CD4-positive, alpha-beta T cell treated with Interleukin-15 for 1 hour (primary cell): ENCODE measurements around the gene CHRNA7.

Experiments used
- DNase-seq: peaks from one replicate; pipeline ENCODE4 v3.0.0-alpha.2; 2020

Gene CHRNA7

DNA sequence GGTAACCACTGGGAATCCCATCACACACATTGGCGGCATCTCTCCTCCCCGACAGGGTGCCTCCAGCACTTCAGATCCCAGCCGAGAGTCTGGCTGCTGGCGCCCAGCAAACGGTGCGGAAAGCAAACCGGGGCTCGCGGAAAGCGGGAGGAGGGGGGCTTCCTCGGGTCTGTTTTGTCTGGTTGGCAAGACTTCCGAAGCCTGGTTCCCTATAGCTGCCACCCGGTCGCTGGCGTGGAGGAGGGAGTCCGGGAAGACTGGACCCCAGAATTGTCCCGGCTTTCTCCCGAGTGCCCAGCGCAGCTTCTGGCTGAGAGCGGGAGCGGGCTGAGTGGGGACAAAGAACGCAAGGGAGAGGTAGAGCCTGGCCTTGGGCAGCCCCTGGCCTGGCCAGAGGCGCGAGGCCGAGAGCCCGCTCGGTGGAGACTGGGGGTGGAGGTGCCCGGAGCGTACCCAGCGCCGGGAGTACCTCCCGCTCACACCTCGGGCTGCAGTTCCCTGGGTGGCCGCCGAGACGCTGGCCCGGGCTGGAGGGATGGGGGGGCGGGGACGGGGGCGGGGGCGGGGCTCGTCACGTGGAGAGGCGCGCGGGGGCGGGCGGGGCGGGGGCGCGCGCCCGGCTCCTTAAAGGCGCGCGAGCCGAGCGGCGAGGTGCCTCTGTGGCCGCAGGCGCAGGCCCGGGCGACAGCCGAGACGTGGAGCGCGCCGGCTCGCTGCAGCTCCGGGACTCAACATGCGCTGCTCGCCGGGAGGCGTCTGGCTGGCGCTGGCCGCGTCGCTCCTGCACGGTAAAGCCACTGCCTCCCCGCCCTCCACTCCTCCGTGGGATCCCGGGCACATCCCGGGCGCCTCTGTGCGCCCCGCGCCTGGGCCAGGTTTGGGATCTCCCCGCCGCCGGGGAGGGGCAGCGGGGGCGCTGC is at the start of gene CHRNA7:
CHRNA7 (plus strand) TSS at position 654 of the 920 bp plus-strand sequence; CDS start at position 734, 80 bp downstream.
- DNase-seq: no peak

DNA sequence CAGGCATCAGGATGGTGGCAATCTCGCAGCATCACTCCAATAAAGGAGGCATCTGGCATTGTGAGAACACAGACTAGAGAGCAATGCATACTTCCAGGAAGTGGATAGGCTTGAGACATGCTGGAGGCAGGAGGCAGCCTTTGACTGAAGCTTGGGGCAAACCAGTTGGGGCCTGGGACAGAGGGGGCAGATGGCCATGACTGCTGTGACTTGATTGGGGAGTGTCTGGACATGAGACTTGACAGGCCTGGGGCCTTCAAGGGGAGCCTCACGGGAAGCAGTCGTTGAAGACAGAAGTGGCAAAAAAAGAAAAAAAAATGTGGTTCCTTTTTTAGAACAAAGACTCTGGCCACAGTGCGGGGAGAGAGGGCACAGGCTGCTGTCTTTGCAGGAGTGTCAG is 44.7 kb upstream of the CHRNA7 start:
- DNase-seq: no peak

DNA sequence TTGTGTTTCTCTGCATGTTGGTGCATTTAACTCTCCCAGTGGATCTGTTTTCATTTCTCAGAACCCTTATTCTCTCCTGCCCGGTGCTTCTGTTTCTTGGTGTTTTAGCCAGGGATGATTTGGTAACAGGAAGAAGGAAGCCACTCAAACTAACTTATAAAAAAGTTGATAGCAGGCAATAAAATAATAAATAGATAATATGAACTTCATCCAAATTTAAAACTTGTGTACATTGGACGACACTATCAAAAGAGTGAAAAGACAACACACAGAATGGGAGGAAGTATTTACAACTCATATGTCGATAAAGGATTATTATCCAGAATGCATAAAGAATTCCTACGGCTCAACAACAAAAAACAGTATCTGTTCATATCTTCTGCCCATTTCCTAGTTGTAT is 37.3 kb upstream of the CHRNA7 start:
- no peak for DNase-seq

DNA sequence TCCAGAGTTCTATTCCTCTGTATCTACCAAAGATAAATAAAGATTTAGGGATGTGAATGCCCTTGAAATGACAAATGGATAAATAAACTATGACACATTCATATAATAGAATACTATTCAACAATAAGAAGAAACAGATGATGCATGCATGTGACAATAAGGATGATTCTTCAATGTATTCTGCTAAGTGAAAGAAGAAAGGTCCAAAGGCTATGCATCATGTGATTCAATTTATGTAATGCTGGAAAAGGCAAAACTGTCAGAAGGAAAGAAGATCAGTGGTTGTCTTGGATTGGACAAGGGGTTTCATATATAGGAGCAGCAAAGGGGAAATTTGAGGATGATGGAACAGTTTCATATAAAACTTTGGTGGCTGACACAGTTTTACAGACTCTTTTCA is 32.6 kb upstream of the CHRNA7 start:
- DNase-seq: no peak

DNA sequence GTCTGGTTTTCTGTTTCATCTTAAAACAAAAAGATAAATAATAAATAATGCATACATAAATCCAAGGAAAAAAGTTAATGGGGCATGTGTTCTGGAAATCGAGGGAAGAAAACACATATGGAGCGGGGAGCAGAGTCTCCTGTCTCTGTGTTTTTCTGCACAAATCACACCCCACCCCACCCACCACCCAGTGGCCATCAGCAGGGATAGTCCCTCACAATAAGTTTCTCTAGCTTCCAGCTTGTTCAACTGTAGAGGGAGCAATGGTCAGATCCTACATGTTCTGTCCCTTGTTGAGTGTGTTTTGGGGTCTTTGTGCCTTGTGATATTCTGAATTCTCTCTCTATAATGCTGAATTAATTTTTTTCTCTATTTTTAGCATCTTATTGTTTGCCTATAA is 26.8 kb upstream of the CHRNA7 start:
- no peak for DNase-seq

DNA sequence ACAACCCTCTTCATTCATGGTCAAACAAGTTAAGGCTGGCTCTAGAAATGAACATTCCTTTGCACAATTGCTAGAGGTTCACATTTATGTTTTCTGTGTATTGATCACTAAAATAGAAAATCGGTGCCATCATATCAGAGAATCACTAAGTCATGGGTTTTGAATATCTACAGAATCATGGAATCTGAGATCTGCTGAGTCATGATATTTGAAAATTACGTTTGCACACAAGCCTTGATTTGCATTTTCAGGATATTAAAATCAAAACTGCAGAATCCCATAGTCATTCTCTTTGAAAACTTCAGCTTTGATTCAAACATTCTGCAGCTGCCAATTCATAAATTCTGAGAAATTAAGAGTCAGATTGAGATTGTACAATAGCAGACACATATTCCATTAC is 26.1 kb upstream of the CHRNA7 start:
- no peak for DNase-seq

DNA sequence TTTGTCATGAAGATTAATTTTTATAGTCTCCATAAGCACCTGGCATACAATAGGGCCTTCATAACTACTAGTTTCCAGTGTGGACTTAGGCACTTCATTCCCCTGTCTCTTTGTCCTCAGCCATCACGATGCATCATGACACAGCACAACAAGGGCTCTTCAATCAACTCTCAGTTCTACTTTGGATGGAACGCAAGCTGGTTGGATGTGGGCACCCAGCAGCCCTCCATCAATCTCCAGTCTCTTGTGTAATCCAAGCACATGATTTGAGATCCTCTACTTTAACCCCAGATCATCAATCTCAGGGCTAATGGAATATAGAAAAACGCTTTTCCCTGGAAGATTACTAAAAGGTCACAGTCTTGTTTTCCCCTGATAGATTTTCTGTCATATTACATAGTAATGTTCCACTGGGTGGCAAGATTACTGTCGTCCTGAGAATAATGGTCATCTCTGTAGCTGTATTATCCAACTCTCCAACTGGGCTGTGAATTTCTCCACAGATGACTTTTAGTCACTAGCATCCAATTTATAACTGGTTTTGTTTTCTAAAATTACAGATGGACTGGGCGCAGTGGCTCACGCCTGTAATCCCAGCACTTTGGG is 22.9 kb upstream of the CHRNA7 start:
- DNase-seq: no peak

DNA sequence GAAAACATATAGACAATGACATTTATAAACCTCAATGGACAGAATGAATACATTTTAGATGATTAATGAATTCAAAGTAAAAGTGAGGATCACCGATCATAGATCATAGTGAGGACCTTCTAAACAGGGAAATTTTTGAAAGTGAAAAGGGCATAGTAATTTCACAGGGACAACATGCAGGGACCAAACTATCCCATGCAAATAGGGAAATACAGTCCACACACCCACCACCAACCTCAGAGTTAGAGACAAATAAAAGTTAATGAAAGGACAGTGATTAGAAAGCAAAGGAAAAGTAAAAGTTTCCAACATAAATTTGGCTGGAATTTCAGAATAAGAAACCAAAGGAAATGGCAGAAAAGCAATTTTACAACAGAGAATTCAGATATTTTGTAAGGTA is 15.4 kb upstream of the CHRNA7 start:
- DNase-seq: no peak

DNA sequence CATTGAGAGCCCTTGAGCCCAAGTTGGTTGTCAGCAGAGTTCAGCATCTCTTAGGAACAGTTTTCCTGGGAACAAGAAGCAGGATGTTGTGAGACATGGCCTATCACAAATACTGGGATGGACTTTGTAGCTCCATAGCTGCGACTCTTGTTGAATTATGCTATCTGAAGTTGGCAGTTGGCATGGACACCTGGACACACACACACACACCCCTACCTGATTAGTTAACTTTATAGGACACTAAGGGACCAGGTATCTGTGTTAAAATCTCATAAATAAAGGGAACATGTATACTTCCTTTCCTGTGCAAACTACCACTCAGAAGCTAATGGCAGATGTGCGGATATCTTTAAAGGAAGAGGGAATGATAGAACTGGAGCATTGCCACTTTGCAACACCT is 10.2 kb upstream of the CHRNA7 start:
- no peak for DNase-seq

DNA sequence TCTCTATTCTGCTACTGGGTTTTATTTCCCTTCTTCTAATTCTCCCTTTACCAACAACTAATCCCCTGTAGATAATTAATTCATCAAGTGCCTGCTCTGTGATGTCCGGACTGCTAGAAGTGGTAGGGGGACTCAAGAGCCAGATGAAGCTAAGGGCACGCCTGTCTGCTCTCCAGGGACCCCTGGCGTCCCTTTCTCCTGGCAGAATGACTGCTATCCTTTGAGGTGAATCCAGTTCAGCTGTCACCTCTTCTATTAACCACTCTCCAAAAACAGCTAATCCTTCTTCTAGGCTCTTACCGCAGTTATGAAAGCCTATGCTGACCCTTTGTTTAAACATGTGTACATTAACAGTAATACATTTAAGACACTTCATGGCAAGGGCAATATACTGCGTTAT is 1.4 kb upstream of the CHRNA7 start:
- DNase-seq: no peak

DNA sequence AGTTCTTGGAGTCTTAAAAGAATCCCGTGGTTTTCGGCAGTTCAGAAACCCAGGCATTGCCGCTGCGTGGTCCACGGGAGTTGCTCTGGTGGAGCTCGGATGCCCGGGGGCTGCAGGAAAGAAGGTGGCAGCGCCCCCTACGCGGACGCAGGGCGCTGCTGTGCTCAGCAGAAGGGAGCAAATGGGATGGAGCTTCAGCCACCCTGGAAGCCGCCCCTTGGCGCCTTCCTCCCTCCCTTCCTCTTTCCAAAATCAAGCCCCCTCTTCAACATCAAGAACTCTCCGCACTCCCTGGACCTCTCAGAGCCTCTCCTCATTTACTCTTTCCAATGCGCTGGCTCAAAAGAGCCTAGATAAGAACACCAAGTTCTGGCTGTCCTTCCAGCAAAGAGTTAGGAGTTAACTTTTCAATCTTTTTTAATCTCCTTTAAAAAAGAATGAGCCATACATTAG is 880 bp upstream of the CHRNA7 start:
- no peak for DNase-seq

DNA sequence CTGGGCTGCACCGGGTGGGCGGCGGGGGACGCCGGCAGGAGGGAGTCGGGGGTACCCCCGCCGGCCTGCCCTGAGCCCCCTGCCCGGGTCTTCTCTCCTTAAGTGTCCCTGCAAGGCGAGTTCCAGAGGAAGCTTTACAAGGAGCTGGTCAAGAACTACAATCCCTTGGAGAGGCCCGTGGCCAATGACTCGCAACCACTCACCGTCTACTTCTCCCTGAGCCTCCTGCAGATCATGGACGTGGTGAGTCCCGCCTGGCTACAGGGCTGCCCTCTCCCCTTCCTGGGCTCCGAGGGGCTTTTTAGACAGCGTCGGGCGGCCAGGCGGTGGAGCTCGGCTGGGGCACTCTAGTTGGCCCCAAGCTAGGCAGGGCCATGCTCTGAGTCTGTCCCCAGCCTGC is 480 bp downstream of the CHRNA7 start:
- DNase-seq: no peak

DNA sequence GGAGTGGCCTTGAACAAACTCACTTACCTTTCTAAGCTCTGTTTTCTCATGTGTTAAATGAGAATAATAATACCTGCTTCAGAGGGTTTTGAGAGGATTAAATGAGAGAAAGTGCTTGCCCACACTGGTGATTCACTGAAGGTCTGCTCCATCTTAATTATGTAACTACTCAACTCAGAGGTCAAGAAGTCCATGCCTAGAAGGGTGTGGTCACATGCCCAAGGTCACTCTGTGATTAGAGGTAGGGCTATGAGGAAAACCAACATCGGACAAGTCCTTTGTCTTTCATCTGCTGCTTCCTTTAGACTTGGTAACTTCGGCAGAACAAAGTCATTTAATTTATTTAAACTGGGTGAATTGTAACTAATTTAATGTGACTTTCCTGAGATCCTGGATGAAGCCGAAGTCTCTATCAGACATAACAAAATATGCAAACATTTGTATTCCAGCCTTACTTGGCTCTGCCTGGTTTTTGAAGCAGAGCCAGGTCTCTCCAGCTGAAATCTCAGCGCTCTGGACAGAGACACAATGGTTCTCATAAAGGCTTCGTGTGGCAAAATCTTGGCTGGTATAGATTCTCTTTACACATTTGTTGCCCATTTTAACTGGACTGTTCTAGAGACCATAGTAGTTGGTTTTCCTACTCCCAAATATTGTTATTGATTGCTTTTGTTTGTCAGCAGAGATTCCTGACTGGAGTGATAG is 3.0 kb downstream of the CHRNA7 start:
- DNase-seq: no peak

DNA sequence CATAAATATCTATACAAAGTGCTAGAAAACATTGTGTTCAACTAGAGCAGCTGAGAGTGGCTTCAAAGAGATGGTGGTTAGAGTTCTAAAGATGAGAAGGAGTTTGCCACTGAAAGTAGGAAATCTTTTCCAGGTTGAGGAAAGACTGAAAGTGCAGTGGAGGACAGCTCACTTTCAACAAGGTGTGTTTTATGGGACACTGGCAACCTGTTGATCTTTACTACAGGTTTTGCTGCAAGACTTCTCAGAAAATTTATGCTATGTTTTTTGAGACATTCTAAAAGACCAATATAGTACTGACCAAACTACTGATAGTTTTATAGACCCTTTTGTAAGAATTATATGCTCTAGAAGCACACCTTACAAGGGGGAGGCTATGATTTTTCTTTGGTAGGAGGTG is 3.8 kb downstream of the CHRNA7 start:
- no peak for DNase-seq

DNA sequence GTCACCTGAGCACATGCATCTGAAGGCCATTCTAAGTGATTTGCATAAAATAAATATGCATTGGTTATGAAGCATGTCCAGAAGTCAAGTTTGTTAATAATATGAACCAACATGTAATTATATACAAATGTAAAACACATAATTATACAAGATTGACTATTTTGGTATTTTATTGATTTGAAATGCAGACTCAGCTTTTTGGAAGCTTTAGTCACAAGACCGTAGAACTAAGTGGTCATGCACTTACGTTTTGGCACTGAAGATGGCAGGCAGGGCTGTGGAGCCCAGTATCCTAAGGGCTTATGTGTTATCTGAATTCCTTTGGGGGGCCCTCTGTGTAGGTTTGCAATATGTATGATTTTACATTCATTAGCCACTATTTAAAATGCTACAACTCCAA is 5.0 kb downstream of the CHRNA7 start:
- DNase-seq: no peak

DNA sequence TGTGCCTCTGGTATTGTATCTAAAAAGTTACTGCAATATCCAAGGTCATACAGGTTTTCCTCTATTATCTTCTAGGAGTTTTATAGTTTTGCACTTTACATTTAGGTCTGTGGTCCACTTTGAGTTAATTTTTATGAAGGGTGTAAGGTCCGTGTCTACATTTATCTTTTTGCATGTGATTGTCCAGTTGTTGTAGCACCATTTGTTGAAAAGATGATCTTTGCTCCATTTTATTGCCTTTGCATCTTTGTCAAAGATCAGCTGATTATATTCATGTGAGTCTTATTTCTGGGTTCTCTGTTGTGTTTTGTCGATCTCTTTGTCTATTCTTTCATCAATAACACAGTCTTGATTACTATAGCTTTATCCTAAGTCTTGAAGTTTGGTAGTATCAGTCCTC is 6.7 kb downstream of the CHRNA7 start:
- no peak for DNase-seq

DNA sequence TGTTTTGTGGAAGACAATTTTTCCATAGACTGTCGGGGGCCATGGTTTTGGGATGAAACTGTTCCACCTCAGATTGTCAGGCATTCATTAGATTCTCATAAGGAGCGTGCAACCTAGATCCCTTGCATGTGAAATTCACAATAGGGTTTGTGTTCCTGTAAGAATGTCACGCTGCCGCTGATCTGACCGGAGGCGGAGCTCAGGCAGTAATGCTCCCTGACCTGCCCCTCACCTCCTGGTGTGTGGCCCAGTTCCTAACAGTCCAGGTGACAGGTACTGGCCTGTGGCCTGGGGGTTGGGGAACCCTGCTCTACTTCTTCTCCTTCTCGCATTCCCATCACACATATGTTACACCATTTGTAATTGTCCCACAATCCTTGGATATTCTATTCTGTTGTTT is 11.0 kb downstream of the CHRNA7 start:
- no peak for DNase-seq

DNA sequence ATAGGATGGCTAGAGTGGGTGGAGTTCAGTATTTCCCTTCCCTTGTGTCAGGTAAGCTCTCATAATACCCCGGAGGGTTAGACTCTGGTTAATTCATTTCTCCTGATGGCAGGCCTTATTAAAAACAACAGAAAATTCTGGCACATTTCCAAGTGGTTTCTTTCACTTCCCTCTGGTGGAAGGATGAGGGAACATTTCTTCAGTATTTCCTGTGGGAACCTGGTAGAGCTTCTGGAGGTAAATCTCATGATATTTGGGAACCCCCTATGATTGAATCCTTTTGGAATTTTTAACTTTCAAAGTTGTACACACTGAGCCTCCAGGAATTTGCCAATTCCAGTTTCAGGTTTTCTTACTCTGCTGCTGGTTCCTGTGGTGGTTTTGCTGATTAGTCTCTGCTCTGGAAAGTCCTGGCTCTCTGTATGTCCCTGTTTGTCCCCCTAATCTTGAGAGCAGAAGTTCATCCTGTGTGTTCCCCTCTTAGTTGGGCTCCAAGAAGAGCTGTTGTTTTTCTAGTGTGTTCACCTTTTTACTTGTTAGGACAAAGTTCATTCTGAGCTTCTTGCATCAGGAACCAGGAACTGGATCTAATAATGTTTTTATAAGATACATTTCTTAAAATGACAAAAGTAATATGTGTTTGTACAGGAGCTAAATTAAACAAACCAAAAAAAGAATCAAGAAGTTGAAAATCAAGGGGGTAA is 12.1 kb downstream of the CHRNA7 start:
- no peak for DNase-seq

DNA sequence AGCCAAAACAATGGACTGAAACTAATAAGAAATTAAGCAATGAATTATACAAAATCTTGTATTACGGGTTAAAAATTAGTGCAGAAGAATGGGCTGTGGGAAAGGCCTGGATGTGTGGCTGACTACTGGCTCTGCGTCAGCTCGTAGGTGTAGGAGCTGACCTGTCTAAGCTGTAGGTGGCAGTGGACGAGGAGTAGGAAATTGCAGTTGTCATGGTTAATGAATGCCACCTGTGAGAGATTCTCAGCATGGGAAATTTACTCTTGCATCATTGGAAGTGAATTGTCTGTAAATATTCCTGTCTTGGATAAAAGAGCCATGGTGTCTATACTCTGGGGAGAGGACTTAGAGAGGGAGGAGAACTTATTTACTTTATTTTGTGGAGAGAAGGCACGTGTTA is 23.4 kb downstream of the CHRNA7 start:
- no peak for DNase-seq

DNA sequence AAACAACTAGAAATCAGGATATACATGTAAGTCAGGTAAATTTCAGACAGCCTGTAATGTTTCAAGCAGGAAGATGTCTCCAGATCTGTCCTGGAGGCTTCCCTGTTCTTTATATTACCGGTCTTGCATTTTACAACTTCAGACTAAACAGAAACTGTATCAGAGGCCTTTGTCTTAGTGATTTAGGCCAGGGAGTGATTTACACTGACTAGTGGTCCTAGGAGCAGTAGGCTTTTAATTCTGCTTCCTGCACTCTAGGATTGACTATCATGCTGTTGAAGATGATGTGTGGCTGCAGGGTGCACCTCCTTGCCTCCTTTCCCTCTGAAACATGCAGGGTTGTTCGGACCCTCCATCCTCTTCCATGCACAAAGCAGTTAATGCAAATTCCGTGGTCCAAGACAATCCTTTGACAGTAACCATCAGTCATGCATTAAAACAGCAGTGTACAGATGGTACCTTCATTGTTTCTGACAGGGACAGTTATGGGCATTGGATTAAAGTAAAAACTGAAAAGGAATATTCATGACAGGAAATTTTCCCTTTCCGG is 27.6 kb downstream of the CHRNA7 start:
- DNase-seq: no peak

DNA sequence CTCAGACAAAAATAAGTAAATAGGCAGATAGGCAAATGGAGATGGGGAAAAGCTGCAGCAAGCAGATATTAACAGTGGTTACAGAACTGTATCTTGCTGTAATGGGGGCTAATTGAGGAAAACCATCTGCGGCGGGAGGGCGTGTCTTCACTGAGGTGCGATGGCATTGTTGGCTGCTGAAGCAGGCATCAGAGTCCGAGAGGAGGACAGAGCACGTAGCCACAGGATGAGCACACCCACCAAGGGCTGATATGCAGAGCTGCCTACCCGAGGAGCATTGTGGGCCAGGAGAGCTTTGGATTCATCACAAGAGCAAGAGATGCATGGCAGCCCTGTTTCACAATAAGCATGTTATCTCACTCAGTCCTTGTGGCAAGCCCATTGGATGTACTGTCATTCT is 30.4 kb downstream of the CHRNA7 start:
- no peak for DNase-seq

DNA sequence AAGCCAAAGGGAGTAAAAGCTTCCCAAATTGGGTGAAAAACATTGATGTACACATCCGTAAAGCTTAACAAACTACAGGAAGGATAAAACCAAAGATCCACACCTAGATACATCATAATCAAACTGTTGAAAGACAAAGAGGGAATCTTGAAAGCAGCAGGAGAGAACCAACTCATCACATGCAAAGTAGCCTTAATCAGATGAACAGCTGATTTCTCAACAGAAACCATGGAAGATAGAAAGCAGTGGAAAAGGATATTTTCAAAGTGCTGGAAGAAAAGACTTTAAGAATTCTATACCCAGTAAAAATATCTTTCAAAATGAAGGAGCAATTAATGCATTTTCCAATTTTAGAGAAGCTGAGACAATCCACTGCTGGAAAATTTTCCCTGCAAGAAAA is 36.8 kb downstream of the CHRNA7 start:
- no peak for DNase-seq

DNA sequence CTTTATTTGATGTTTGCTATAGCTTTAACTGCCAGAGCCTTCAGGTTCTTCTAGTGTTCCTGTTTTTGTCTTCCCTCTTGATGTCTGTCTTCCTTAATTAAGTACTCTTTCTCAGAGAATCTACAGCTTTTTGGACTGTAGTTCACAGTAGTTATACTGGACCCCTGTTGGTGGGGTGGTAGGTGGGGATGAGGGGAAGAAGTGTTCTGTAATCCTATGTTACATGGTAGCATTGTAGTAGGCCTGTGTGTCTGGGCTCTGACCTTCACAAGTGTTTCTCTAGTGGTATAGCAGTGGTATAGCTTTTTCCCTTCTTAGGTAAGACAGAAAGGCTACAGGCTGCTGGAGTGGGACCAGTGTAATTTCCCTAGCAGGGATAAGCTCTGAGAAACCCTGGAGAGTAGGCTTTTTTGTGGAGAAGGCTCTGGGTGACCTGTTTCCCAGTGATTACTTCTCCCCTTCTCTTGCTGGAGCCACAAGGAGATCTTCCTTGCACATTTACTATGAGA is 59.6 kb downstream of the CHRNA7 start:
- DNase-seq: no peak
